ENCODE data around the gene CHCT1. TPM values are rescaled to one million over a fixed set of nuclear protein-coding genes. Genes with fewer than 3 reads are reported as not detected.

CHCT1 gene
- total RNA-seq, 1 donor from 2014 or later, result not detected

DNA sequence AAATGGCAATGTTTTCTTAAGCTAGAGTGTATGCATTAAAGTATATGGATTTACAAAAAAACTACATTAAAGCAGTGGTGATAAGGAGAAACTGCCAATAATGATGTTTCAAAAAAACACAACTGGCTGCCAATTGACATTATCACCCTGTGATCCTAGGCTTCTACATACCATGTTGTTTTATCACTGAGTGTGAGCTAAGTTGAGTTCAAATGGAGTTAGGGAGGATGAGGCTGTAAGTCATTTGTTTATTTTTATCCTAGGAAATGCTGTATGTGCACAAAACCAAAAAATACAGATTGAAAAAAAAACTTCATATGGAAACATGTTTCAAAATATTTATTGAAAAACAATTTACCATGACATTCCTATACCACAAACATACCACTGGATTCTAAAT is 22.9 kb downstream of the CHCT1 start:
- no peak overlapping the region for H3K27ac Mint-ChIP-seq
- TF ChIP-seq, protein P1, sequence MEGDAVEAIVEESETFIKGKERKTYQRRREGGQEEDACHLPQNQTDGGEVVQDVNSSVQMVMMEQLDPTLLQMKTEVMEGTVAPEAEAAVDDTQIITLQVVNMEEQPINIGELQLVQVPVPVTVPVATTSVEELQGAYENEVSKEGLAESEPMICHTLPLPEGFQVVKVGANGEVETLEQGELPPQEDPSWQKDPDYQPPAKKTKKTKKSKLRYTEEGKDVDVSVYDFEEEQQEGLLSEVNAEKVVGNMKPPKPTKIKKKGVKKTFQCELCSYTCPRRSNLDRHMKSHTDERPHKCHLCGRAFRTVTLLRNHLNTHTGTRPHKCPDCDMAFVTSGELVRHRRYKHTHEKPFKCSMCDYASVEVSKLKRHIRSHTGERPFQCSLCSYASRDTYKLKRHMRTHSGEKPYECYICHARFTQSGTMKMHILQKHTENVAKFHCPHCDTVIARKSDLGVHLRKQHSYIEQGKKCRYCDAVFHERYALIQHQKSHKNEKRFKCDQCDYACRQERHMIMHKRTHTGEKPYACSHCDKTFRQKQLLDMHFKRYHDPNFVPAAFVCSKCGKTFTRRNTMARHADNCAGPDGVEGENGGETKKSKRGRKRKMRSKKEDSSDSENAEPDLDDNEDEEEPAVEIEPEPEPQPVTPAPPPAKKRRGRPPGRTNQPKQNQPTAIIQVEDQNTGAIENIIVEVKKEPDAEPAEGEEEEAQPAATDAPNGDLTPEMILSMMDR (IDR thresholded peaks at IDR 0.05; ENCODE audit: unreplicated experiment), result no peak
- peaks cover 30% of the 10 kb centered on the region for H3K4me1 Mint-ChIP-seq
- peaks cover 17% of the 10 kb centered on the region for H3K36me3 Mint-ChIP-seq
- H3K9me3 Mint-ChIP-seq, result no peaks in the 10 kb centered on the region
- H3K4me3 Mint-ChIP-seq, result no peak overlapping the region
- H3K27me3 Mint-ChIP-seq (ENCODE audit: low read depth), result no peaks in the 10 kb centered on the region
- no peak for DNase-seq (ENCODE audit: low spot score in 2 of 2, unreplicated experiment in 2 of 2)

- Mint-ChIP-seq H3K4me3 (no peak overlapping the region), H3K36me3 (peaks cover 25% of the 10 kb centered on the region), H3K27me3 (ENCODE audit: low read depth) (no peaks in the 10 kb centered on the region), H3K27ac (no peak overlapping the region), H3K9me3 (no peaks in the 10 kb centered on the region), H3K4me1 (peaks cover 21% of the 10 kb centered on the region)
- TF ChIP-seq, protein P1 (IDR thresholded peaks at IDR 0.05; ENCODE audit: unreplicated experiment), result no peak
- no peak for DNase-seq (ENCODE audit: low spot score in 2 of 2, unreplicated experiment in 2 of 2)
These were observed 25.1 kb downstream of the CHCT1 start for GRCh38 chr17:60447375-60447774.

- DNase-seq (ENCODE audit: low spot score in 2 of 2, unreplicated experiment in 2 of 2), result no peak
- H3K27ac Mint-ChIP-seq, result no peak overlapping the region
- no peaks in the 10 kb centered on the region for H3K27me3 Mint-ChIP-seq (ENCODE audit: low read depth)
- H3K9me3 Mint-ChIP-seq, result no peaks in the 10 kb centered on the region
- TF ChIP-seq, protein P1 (IDR thresholded peaks at IDR 0.05; ENCODE audit: unreplicated experiment), result no peak
- H3K4me1 Mint-ChIP-seq, result no peaks in the 10 kb centered on the region
- H3K4me3 Mint-ChIP-seq, result no peak overlapping the region
- H3K36me3 Mint-ChIP-seq, result peaks cover 37% of the 10 kb centered on the region
These were observed 28.8 kb downstream of the CHCT1 start for GRCh38 chr17:60451071-60451470.

DNA sequence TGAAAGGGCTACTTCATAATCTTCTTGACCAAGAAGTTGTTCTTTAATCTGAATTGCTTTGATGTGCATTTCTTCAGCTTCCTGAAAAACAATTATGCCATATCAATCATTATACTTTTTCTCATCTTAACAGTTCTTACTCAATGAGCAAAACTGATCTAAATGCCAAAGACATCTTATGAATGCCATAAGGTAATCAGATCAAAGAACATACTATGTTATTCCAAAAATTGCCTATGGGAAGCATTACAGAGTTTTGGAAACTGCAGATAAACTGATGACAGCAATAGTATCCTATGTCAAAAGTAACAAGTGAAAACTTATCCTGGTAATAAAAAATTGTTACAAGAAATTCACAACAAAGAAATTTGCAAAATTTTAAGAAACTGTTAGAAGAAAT is 29.7 kb downstream of the CHCT1 start:
- Mint-ChIP-seq H3K9me3 (peaks cover under 1% of the 10 kb centered on the region), H3K27me3 (ENCODE audit: low read depth) (no peaks in the 10 kb centered on the region), H3K4me1 (no peaks in the 10 kb centered on the region), H3K4me3 (no peak overlapping the region), H3K36me3 (peaks cover 43% of the 10 kb centered on the region), H3K27ac (no peak overlapping the region)
- TF ChIP-seq, protein P1 (IDR thresholded peaks at IDR 0.05; ENCODE audit: unreplicated experiment), result no peak
- no peak for DNase-seq (ENCODE audit: low spot score in 2 of 2, unreplicated experiment in 2 of 2)

GRCh38 chr17:60455378-60455777 is 33.1 kb downstream of the CHCT1 start:
- Mint-ChIP-seq H3K27me3 (ENCODE audit: low read depth) (no peaks in the 10 kb centered on the region), H3K4me1 (no peaks in the 10 kb centered on the region), H3K27ac (no peak overlapping the region), H3K4me3 (no peak overlapping the region), H3K9me3 (peaks cover 9% of the 10 kb centered on the region), H3K36me3 (peaks cover 48% of the 10 kb centered on the region)
- DNase-seq (ENCODE audit: low spot score in 2 of 2, unreplicated experiment in 2 of 2), result no peak
- TF ChIP-seq, protein P1 (IDR thresholded peaks at IDR 0.05; ENCODE audit: unreplicated experiment), result no peak

- no peaks in the 10 kb centered on the region for H3K4me1 Mint-ChIP-seq
- TF ChIP-seq, protein P1 (IDR thresholded peaks at IDR 0.05; ENCODE audit: unreplicated experiment), result no peak
- peaks cover 47% of the 10 kb centered on the region for H3K36me3 Mint-ChIP-seq
- no peak overlapping the region for H3K4me3 Mint-ChIP-seq
- H3K27ac Mint-ChIP-seq, result no peak overlapping the region
- no peaks in the 10 kb centered on the region for H3K27me3 Mint-ChIP-seq (ENCODE audit: low read depth)
- peaks cover 9% of the 10 kb centered on the region for H3K9me3 Mint-ChIP-seq
- DNase-seq (ENCODE audit: low spot score in 2 of 2, unreplicated experiment in 2 of 2), result no peak
These were observed 34.9 kb downstream of the CHCT1 start for GRCh38 chr17:60457148-60457547.
